NCI-H2227 (cell line): ENCODE measurements around the gene CFH.
"Not testable (repeated sequence)": the region's sequence is repeated elsewhere in the genome, so short reads cannot be mapped to it uniquely, and the experiment has no call there.

ENCODE experiments used
- DNase-seq: peaks from one replicate; lab custom pipeline; 2025; ENCODE audit not compliant: unreplicated experiment; lab: John Stamatoyannopoulos, UW

Gene CFH

DNA sequence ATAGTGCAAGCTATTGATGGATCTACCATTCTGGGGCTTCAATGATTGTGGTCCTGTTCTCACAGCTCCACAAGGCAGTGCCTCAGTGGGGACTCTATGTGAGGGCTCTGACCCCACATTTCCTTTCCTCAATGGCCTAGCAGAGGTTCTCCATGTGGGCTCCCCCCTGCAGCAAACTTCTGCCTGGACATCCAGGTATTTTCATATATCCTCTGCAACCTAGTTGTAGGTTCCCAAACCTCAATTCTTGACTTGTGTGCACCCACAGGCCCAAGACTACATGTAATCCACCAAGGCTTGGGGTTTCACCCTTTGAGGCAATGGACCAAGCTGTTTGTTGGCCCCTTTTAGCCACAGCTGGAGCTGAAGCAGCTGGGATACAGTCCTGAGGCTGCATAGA lies 86.9 kb downstream of the CFH start:
- DNase-seq, result no peak

DNA sequence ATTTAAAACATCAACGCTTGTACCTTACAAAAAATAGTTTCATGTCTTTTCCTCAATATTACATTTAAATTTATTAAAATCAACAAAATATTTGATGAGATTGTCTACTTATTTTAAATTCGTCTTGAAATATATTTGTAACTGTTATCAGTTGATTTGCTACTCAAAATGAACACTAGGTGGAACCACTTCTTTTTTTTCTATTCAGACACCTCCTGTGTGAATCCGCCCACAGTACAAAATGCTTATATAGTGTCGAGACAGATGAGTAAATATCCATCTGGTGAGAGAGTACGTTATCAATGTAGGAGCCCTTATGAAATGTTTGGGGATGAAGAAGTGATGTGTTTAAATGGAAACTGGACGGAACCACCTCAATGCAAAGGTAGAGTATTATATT lies 91.4 kb downstream of the CFH start:
- DNase-seq, result peak; percentile 14

DNA sequence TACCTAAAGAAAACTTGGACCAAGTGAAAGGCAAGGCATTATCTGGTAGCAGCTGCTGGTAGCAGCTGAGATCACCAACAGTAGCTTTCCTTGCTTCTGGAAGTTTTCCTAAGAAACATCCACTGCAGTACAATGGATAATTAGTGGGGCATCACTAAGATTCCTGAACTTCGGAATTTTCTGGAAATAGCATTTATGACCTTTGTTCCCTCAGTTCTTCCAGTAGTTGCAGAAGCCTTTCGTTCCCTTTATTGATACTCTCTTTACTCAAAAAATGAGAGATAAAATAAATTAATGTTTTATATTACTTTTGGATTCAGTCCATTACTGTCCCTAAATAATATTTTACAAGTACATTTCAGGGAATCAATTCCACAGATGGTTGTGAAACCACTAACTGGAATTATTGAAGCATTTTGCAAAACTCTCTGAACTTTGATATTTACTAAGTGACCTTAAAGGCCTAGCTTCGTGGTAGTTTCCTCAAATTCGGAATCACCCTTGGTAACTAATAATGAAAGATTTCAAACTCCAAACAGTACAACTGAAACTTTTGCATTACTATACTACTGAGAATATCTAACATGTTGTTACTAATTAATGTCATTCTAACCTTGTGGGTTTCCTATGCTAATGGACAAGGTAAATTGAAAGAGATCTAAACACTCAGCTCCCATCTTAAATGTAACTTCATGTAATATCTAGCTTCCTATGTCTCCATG lies 113.3 kb downstream of the CFH start:
- DNase-seq, result not testable (repeated sequence)

DNA sequence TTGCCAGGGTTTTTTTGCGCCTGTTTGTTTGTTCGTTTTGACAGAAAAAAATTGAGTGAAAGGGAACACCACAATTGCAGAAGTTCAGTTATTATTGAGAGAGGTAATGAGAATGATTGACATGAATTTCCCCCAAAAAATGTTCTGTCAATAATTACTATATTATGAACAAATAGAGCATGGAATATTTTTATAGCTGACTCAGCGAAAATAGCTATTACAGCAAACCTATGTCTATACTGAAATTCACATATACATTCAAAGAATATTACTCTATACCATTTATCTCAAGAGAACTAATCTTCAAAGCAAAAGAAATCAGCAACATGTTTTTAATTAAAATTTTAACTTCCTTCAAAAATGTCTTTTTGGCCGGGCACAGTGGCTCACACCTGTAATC lies 118.0 kb downstream of the CFH start:
- DNase-seq, result not testable (repeated sequence)

DNA sequence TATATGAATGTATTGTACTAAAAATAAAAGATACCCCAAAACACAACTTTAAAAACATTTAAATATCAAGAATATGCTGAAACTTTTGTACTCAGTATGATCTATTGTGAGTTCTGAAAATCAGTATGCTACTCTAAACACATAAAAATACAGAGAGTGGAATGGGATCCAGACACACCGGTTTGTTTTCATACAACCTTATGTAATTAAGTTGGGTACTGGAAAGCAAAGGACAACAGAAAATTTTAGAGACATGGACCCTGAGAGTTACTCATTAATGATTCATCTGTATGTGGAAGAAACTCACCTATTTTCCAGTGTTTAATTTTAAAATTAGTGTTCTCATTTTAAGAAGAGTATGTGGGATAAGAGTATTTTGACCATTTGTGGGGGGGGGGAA lies 121.9 kb downstream of the CFH start:
- no peak for DNase-seq

DNA sequence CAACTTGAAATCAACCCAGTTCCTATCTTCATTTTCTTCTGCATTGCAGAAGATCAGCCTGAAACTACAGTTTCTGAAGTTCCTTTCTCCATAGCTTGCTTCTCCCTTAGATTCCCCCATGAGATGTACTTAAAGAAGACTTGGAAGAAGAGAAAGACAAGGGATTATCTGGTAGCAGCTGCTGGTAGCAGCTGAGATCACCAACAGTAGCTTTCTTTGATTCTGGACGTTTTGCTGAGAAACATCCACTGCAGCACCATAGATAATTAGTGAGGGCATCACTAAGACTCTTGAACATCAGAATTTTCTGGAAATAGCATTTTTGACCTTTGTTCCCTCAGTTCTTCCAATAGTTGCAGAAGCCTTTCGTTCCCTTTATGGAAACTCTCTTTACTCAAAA lies 122.3 kb downstream of the CFH start:
- no peak for DNase-seq

DNA sequence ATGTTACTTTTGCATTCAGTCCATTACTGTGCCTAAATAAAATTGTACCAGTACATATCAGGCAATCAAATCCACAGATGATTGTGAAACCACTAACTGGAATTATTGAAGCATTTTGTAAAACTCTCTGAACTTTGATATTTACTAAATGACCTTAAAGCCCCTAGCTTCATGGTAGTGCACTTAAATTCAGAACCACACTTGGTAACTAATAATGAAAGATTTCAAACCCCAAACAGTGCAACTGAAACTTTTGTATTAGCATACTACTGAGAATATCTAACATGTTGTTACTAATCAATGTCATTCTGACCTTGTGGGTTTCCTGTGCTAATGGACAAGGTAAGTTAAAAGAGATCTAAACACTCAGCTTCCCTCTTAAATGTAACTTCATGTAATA lies 122.8 kb downstream of the CFH start, which contains the start of gene CFHR3:
CFHR3 (plus strand) TSS at position 238 of the 400 bp plus-strand sequence; CDS start at position 285, 47 bp downstream.
- no peak for DNase-seq

DNA sequence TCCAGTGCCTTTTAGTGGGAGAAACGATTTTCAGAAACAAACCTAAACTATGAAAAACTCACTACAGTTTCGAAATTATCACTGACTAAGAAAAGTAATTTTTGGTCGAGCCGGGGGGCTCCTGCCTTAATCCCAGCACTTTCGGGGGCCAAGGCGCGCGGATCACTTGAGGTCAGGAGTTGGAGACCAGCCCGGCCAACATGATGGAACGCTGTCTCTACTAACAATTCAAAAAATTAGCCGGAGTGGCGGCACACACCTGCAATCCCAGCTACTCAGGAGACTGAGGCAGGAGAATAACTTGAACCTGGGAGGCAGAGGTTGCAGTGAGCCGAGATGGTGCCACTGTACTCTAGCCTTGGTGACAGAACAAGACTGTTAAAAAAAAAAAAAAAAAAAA lies 125.8 kb downstream of the CFH start:
- no peak for DNase-seq

DNA sequence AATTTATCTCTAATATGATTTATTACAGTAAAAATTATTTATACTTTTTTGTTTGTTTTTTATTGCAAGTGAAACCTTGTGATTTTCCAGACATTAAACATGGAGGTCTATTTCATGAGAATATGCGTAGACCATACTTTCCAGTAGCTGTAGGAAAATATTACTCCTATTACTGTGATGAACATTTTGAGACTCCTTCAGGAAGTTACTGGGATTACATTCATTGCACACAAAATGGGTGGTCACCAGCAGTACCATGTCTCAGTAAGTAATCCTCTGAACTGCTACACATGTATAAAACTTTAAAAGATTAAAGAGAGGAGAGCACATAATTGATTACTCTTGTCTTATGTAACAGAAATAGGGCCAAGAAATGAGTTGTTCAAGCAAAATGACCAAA lies 127.2 kb downstream of the CFH start:
- DNase-seq, result no peak

DNA sequence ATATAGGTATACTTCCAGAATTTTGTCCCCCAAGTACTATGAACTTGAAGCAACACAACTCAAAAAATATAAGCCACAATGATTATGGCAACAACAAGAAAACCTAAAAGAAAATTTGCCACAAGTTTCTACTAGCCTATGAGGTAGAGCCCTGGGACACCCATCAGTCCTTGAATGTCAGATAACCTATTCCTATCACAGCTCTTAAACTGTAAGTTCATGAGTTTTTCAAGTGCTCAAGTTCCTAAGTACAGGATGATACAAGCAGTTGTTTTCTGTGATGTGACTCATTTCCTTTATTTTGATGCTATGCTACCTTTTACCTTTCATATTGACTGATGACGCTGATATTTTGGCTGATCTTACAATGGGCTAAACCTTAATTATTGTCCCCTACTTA lies 139.4 kb downstream of the CFH start:
- DNase-seq, result not testable (repeated sequence)

DNA sequence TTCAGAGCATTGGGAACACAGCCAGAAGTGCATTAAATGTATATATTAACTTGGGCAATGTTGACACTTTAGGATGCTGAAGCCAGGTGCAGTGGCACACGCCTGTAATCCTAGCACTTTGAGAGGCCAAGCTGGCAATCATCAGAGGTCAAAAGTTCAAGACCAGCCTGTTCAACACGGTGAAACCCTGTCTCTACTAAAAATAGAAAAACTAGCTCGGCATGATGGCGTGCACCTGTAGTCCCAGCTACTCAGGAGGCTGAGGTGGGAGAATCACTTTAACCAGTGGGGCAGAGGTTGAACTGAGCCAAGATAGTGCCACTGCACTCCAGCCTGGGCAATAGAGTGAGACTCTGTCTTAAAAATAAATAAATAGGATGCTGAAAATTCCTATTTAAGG lies 142.3 kb downstream of the CFH start:
- DNase-seq, result peak; percentile 41
